DOHH2 (cell line): ENCODE measurements around the gene CRADD.

Source experiments
- CTCF ChIP-seq: fragments of 200-600 bp; sonication (generic); IDR thresholded peaks from one replicate; pipeline ENCODE4 v1.5.1; 2014; ENCODE audit warnings: antibody characterized with exemption, mild to moderate bottlenecking, low read depth, low read length; ENCODE audit not compliant: poor library complexity, severe bottlenecking
- EZH2phosphoT487 ChIP-seq: fragments of 200-600 bp; sonication (generic); IDR thresholded peaks from 2 replicates; pipeline ENCODE4 v1.6.1; 2017; ENCODE audit warnings: borderline replicate concordance, mild to moderate bottlenecking, antibody characterized with exemption, low read length, moderate library complexity, mixed read lengths

DNA sequence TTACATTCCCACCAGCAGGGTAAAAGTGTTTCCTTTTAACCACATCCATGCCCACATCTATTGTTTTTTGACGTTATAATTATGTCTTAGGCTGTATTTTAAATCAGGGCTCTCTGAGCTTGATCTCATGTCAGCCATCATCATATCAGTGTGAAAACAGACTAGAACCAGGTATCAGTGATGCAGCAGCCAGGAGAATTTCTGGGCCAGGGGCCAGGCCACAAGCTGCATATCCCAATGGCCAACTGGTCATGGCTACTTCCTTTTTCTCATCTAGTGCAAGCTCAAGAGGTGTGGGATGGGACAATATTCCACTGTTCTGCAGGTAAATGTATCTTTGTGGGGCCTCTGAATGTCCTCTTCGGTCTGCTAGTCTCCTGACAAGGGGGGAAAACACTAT, 125.1 kb downstream of the CRADD start:
- TF ChIP-seq CTCF, result no peak
- no peak for TF ChIP-seq EZH2phosphoT487
